ENCODE results near the gene CABLES1.

GRCh38 chr18:23126376-23127056 lies 8.8 kb upstream of the CABLES1 start:
- no peak for TF ChIP-seq CTCF (IDR thresholded peaks at IDR 0.05)
- TF ChIP-seq POLR2AphosphoS5 (IDR thresholded peaks at IDR 0.05): no peak

All from gastroesophageal sphincter (tissue), 3 donors.